HG03064 (cell line): ENCODE results near the gene CDK6.
"Not testable (repeated sequence)": the region's sequence is repeated elsewhere in the genome, so short reads cannot be mapped to it uniquely, and the experiment has no call there.

Experiments
- ATAC-seq: cut with Tn5 transposase; IDR thresholded peaks from one replicate; pipeline ENCODE4 v1.9.1; 2021; ENCODE audit warnings: low read depth; ENCODE audit not compliant: unreplicated experiment

The CDK6 gene

DNA sequence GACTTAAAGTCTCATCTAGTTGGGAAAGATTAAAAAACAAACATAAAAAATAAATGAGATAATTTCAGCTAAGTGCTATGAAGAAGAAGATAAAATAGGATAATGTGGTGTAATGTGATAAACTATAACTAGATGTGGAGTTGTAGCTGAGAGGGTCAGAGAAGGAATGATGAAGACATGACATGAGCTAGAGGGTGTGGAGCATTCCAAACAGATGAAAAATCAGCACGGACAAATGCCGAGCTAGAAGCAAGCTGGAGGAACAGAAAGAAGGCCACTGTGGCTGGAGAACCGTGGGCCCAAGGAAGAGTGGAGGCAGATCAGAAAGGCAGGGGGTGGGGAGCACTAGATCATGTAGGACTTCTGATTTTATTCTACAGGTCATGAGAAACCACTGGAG, 70.6 kb downstream of the CDK6 start:
- no peak for ATAC-seq

DNA sequence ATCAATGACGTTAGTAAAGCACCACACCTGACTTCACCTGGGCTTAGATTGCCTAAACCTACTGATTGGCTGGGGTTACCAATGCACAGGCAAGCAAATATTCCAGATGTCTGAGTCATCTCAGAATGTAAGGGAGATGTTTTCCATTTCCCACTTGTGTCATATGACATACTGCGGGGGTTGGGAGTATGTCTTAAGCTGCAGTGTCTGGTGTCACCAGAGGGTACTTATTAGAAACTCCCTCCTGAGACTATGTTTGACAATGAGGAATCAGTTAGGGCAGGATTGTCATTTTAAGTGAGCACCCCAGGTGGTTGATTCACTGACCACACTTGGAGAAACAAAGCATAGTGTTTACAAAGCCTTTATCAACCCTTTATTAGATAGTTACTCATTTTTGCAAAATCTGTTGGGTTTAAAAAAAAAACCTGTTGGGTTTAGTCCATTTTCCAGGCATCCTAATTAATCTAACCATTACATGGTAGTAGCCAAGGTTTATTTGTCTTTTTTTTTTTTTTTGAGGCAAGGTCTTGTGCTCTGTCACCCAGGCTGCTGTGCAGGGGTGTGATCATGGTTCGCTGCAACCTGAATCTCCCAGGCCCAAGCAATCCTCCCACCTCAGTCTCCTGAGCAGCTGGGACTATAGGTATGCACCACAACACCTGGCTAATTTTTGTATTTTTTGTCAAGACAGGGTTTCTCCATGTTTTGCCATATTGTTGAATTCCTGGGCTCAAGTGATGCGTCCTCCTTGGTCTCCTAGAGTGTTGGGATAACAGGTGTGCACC, 72.5 kb downstream of the CDK6 start:
- ATAC-seq, result no peak

DNA sequence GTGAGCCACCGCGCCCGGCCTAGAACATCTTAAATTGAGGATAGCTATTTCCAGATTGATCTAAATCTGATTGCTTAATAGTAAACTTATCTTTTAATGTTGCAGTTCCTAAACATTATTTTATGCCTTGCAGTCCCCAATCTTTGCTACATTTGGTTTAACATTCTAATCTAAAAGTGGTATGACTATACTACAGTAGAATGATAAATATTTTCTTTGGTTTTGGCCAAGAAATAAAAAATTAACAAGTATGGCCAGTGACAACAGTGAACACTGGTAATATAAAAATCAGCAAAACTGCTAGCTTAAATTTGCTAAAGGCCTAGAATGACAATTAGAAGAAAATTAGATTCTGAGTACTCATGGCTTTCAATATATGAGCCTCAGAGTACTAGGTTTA, 73.5 kb downstream of the CDK6 start:
- ATAC-seq, result no peak

DNA sequence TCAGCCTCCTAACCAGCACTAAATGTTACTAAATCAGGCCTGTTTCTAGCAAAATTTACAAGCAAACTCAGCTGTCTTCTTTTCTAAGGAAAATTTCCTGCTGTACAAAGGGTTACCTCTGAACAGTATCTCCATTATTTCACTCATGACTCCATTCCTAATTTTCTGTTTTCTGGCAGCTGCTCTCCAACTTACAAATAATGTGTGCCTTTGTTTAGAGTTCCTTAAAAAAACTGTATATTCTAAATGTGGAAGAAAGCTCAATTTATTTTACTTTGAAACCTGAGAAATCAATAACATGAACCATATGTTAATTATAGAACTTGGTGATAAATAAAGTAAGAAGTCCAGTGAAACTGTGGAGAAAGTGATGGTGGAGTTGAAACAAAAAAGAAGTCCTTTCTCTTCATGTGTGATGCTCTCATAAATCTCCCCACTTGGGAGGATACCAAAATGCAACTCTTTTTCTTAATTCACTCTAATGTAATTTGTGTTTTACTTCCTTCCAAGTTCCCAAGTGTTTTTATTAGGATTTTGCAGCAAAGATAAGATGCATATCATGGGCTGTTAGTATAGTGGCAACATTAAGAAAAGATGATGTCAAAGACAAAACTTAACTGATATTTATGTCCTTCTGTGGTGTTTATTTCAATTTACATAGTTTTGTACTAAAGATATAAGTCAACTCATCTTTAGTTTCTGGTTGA, 74.8 kb downstream of the CDK6 start:
- no peak for ATAC-seq

DNA sequence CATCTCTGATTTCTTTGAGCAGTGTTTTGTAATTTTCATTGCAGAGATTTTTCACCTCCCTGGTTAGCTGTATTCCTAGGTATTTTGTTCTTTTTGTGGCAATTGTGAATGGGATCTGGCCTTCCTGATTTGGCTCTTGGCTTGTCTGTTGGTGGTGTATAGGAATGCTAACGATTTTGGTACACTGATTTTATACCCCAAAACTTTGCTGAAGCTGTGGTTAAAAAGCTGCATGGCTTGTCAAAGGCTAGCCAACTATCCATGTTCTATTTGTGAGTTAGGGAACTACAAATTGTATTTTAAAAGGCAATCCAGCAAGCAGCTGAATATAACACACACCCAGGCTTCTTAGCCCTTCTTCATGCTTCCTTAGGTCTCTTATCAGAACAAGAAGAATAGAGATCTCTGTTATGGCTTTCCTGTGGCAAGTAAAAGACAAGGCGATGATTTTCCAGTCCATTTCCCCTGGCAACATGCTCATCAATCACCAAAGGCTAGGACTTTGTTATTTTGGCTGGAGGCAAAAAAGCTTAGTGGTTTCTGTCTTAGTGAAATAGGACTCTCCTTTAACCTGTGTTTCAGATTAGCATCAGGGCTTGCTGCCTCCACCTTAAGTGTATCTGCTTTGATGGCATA, 77.5 kb downstream of the CDK6 start:
- no peak for ATAC-seq

DNA sequence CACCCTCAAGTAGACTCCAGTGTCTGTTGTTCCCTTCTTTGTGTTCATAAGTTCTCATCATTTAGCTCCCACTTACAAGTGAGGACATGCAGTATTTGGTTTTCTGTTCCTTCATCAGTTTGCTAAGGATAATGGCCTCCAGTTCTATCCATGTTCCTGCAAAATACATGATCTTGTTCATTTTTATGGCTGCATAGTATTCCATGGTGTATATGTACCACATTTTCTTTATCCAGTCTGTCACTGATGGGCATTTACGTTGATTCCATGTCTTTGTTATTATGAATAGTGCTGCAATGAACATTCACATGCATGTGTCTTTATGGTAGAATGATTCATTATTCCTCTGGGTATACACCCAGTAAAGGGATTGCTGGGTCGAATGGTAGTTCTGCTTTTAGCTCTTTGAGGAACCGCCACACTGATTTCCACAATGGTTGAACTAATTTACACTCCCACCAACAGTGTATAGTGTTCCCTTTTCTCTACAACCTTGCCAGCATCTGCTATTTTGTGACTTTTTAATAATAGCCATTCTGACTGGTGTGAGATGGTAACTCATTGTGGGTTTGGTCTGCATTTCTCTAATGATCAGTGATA, 79.0 kb downstream of the CDK6 start:
- not testable (repeated sequence) for ATAC-seq

DNA sequence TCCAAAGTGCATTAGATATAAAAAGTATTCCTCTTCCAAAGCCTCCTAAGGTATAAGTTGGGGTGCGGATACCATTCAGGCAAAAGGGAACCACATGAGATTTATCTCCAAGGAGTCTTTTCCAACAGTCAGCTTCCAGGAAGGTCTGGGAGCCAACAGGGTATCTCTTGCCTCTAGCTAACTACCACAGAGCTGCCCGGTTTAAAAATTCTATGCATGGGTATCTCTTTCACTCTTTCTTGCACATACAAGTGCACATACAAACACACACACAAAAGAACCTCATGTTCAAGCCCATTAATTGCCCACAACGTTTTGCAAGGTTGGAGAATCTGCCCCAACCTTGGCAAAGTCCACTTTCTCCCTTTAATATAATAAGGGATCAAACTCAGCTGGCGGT, 80.7 kb downstream of the CDK6 start:
- no peak for ATAC-seq

DNA sequence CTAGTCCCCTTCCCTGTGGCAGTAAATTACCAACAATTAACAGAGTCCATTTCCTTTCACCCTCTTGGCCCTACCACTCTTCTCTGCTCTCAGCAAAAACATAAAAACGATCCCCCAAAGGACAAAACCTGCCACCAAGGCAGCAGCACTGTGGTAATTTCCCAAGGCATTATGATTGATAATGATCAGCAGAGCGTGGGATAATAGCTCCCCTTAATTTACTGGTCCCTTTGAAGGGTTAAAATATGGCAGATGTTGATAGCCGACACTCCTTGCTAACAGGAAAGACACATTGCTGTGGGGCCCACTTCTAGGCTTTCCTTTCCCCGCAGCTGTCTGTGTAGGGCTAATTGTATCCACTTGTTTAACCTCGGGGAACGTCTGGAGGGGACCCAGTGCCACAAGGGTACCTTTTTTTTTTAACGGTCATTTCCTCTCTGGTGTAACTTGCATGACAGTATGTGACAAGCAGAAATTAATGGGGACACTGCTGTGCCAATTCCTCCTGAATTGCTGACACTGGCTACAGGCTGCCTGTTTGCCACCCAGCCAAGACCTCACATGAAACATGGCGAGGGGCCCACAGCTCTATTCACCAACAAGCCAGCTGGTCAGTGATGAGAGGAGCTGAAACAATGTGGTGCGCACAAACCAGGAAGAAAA, 81.3 kb downstream of the CDK6 start:
- no peak for ATAC-seq

DNA sequence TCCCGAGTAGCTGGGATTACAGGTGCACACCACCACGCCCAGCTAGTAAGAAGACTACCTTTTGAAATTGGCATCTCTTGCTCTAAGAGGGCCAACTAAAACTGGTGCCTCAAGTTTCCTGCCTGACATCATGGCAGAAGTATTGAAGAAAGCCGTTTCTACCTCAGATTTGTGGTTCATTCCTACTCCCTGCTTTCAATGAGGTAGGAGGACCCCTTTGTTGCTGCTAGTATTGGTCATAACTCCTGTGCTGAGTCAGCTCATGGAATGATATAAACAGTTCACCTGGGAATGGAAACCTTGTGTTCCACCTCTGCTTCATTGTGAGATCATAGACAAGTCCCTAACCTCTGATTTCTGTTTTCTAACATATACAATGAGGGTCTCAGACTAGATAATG, 82.8 kb downstream of the CDK6 start:
- no peak for ATAC-seq

DNA sequence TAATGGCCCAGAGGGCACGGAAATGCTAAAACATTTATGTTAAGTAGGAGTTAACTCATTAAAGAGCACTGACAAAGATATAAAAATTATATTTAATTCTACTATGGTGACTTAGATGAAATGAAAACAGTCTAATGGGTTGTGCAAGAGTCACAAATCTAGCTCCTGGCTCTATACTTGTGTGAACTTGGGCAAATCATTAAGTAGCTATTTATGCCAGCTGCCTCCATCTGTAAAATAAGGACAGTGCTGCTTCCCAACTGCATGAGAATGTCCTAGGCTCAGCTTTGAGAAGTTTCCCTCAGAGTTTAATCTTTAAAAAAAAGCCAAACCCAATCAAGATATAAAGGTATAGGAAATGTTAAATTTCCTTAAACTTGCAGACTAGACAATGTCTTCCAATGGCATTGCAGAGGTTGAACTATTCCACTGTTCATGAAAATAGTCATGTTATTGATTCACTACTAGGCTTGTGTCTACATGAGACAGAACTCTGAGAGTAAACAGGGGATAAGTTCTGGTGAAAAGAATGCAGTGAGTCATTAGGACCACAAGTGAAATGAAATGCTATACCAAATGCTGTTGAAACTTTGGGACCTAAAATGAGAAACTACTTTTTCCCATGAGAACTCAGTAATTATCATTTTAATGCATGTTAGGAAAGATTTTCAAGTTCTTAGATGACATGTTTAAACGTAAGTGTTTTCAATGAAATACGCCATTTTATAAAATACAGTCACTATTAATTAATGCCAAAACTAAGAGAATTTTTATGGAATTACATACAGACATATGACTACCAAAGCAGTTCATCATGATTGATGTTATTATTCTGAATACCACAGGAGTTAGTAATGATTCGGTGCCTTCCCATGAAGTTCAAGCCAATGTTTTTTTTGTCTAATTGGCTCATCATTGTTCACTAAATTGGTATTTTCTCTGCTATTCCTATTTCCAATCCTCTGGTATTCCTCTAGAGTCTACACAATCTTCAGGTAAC, 84.2 kb downstream of the CDK6 start:
- ATAC-seq, result no peak

DNA sequence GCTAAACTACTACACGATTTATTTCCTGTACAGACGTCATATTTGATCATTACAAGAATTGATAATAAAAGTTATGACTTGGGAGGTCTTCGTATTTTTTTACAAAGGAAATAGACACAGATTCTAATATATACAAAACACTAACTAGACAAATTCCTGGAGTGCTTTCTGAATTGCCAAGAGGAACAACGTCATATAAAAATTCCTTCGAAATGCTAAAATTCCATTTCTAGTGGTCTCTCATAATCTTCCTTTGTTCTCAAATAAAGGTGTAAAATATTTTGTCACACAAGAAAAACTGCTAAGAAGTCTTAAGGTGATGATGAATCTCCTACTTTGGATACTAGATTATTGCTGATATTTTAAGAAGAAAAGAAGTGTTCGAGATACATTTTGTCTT, 85.4 kb downstream of the CDK6 start:
- no peak for ATAC-seq

DNA sequence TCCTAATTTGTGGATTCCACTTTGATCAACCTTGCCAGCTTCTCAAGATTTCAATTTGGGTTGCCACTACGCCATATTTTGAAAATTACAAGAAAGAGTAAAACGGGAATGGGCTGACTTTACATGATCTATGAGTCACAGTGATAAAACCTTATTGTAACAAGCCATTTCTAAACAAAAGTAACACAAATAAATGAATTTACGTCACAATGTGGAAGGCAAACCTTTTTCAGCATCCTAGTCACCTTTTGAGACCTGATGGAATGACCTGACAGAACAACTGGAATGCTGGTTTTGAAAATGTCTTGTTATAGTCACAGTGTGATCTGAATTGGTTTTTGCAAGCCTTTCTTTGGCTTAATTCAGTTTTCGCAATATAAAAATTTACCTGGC, 85.9 kb downstream of the CDK6 start:
- ATAC-seq, result no peak

DNA sequence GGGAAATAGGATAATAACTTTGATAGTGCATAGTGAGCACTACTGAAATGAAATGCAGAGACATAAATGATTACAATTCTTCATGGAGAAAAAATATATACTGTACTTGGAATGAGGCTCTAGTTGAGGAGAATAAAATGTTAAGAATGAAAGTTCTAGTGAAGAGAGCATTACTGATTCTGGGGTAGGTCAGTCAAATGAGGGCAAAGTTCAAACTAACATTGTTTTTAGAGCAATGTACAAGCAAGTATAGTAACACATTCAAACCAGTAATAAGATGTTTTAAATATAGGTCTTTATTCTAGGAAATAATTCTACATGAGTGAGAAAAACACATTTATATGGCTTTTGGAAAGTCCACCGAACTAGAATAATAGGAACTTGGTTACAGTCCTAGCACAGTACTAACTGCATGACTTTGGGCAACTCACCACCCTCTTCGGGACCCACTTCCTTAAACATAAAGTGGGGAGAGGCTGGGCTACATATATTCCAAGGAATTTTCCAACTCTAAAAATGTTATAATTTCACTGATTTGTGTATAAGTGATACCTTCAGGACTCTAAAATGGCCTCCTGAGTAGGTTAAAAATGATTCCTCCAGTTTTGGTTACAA, 86.4 kb downstream of the CDK6 start:
- ATAC-seq, result no peak

DNA sequence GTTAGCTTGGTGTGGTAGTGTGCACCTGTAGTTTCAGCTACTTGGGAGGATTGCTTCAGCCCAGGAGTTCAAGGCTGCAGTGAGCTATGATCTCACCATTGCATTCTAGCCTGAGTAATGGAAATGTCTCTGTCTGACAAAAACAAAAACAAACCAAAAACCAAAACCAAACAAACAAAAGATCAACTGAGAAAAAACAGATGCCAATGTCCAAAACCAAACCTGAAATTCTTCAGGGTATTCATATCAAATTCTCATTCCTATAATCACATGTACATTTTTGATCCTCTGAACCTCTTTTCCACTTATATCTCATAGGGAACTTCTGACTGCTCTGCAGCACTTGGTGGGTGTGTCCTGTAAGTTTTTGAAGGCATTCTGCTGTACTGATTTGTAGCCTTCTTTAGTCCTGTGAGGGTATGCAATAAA, 87.0 kb downstream of the CDK6 start:
- ATAC-seq, result no peak

DNA sequence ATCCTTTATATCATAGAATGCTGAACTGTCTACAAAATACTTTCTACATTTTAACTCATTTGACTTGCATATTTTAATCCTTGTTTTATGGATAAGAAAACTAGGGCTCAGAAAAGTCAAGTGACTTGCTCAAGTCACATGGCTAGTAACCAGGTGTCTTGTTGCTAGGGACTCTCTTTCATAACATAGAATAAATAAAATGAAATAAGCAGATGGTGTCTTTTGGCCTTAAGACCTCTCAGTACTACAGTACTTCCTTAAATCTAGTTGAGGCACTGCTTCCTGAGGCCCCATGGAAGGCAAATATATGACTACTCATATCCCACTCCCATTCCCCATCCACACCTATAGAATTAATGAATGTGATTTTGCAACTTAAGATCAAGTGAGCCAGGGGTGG, 87.9 kb downstream of the CDK6 start:
- no peak for ATAC-seq

DNA sequence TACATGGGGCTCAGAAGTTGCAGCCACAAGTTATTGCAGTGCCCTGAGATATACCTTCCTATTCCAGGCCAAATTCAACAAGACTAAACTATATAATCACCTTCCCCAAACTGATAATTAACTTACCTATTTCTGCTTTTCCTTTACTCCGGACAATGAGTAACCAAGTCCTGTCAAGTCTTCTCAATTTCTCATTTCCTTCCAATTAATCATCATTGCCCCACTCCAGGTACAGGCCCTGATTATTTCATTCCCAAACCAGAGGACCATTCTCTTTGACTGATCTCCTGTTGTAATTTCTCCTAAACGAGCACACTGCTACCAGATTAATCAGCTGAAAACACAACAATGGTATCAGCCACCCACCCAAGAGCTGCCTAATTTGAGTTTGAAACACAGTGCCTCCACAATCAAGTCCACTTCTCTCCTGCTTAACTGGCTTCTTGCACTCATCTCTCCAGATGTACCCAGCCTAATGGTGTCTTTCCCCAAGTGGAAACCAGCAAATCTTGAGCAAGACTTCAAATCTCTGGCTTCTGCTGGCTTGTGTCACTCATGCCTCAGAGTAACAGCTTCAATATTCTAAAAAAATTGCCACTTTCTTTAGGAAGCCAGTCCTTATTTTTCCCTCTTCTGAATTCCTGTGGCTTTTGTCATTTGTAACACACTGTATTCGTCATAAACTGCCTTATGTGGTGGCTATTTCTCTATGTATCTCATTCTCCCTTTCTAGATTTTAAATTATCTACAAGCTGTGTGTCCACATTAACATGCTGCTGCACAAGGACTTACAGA, 89.1 kb downstream of the CDK6 start:
- no peak for ATAC-seq

DNA sequence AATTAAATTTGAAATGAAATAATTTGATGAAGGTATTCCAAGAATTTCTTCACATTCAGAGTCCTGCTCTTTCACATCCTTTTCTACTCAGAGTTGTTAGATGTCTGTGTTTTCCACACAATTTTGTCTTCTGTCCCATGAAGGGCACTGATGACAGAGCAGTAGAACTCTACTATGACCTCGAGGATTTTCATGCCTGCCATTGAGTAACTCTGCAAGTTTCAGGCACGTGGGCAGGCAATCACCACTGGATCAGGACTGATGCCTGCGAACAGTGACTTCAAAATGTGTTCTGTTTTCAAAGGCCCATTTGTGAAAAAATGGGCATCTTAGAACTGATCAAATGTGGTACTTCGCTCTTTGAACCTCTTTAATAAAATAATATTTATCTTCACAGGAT, 91.1 kb downstream of the CDK6 start:
- ATAC-seq, result no peak

DNA sequence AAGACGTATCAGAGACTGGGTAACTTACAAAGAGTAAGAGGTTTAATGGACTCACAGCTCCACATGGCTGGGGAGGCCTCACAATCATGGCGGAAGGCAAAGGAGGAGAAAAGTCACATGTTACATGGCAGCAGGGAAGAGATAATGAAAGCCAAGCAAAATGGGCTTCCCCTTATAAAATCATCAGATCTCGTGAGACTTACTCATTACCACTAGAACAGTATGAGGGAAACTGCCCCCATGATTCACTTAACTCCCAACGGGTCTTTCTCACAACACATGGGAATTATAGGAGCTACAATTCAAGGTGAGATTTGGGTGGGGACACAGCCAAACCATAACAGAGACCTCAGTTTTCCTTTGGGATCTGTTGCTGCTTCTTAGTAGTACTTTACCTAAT, 92.2 kb downstream of the CDK6 start:
- not testable (repeated sequence) for ATAC-seq
